GM12878 (cell line): ENCODE measurements around the gene PAPLN. TPM values are rescaled to one million over a fixed set of nuclear protein-coding genes. Genes with fewer than 3 reads are reported as not detected.

Experiments used
- ATAC-seq: fragments of 200-7000 bp; cut with Tn5 transposase; 3 replicates; pipeline ENCODE4 v1.9.1; 2020; ENCODE audit warnings: mild to moderate bottlenecking, moderate library complexity
- BruUV-seq: library from RNA; stranded (reverse); fragments of 400-500 nt; replicated peaks from 2 replicates; lab custom pipeline; 2021; lab: Mats Ljungman, UMichigan
- CTCF ChIA-PET: fragments of 300-600 bp; sonication (Branson Sonifier 250); formaldehyde crosslinking; extraction: SDS; loops from one replicate; lab custom pipeline; 2021; ENCODE audit warnings: inconsistent platforms; lab: Yijun Ruan, JAX
- POLR2A ChIA-PET: fragments of 350-600 bp; formaldehyde crosslinking; extraction: SDS; loops from one replicate; lab custom pipeline; 2021; ENCODE audit warnings: inconsistent platforms; lab: Charles Lee
- RAD21 ChIA-PET: fragments of 300-600 bp; sonication (Branson Sonifier 250); formaldehyde crosslinking; loops from one replicate; lab custom pipeline; 2023; ENCODE audit warnings: antibody characterized with exemption; ENCODE audit not compliant: unreplicated experiment; lab: Charles Lee
- SMC1A ChIA-PET: fragments of 300-600 bp; sonication (Branson Sonifier 250); formaldehyde crosslinking; loops from one replicate; lab custom pipeline; 2023; ENCODE audit not compliant: unreplicated experiment, uncharacterized antibody; lab: Charles Lee
- DNase-seq: peaks from one replicate; pipeline ENCODE4 v3.0.0-alpha.2; 2011; ENCODE audit warnings: low read depth, low spot score
- FAIRE-seq: peaks from 3 replicates; lab custom pipeline; 2011; peaks lifted over from hg19 to GRCh38; lab: Jason Lieb, UNC
- H2AFZ ChIP-seq: 2 replicates; pipeline ENCODE4 v1.6.0; 2011; ENCODE audit warnings: low read depth, low read length, control low read depth; ENCODE audit not compliant: control insufficient read depth
- H3K27ac ChIP-seq: 2 replicates; pipeline ENCODE4 v1.5.1; 2011; ENCODE audit warnings: control low read depth; ENCODE audit not compliant: control insufficient read depth, insufficient read depth
- H3K27me3 ChIP-seq, 2 experiments: replicated peaks in 1 of 2; 2 replicates each; pipeline versions ENCODE4 v1.6.0 to v1.6.1; 2011; ENCODE audit warnings: low read length in 1 of 2; ENCODE audit not compliant: control insufficient read depth in 2 of 2, insufficient read depth in 2 of 2
- H3K36me3 ChIP-seq, 2 experiments: 2 replicates each; pipeline ENCODE4 v1.5.1; 2011; ENCODE audit warnings: low read length in 1 of 2; ENCODE audit not compliant: control insufficient read depth in 2 of 2, insufficient read depth in 2 of 2
- H3K4me1 ChIP-seq: 2 replicates; pipeline ENCODE4 v1.6.1; 2011; ENCODE audit warnings: mild to moderate bottlenecking, low read length, moderate library complexity, mixed read lengths; ENCODE audit not compliant: control insufficient read depth, insufficient read depth
- H3K4me2 ChIP-seq: 2 replicates; pipeline ENCODE4 v1.6.0; 2011; ENCODE audit warnings: control low read depth; ENCODE audit not compliant: control insufficient read depth, insufficient read depth
- H3K4me3 ChIP-seq: fragments of 200-600 bp; sonication (generic); 2 replicates; pipeline ENCODE4 v1.5.1; 2016
- H3K79me2 ChIP-seq: 2 replicates; pipeline ENCODE4 v1.6.0; 2011; ENCODE audit warnings: low read length; ENCODE audit not compliant: control insufficient read depth, insufficient read depth
- H3K9ac ChIP-seq: 2 replicates; pipeline ENCODE4 v1.8.0; 2011; ENCODE audit warnings: low read length, control low read depth, mixed read lengths; ENCODE audit not compliant: control insufficient read depth, insufficient read depth
- H3K9me3 ChIP-seq: replicated peaks from 3 replicates; pipeline ENCODE4 v1.5.1; 2011; ENCODE audit warnings: mild to moderate bottlenecking, low read length; ENCODE audit not compliant: control insufficient read depth, insufficient read depth
- H4K20me1 ChIP-seq: 2 replicates; pipeline ENCODE4 v1.6.0; 2011; ENCODE audit not compliant: control insufficient read depth, insufficient read depth
- BCL11A ChIP-seq: IDR thresholded peaks from 2 replicates; pipeline ENCODE4 v1.6.1; 2011; ENCODE audit warnings: low read depth, low read length
- BCLAF1 ChIP-seq: fragments of 450-650 bp; IDR thresholded peaks from 2 replicates; pipeline ENCODE4 v1.6.1; 2017; ENCODE audit warnings: antibody characterized with exemption, mild to moderate bottlenecking, moderate library complexity
- CHD2 ChIP-seq: IDR thresholded peaks from 2 replicates; pipeline ENCODE4 v1.6.1; 2011; ENCODE audit warnings: low read depth, low read length, improper control_type of control experiment, borderline replicate concordance
- CREB1 ChIP-seq: IDR thresholded peaks from 2 replicates; pipeline ENCODE4 v1.6.1; 2012; ENCODE audit warnings: low read depth, mild to moderate bottlenecking, inconsistent platforms
- GATAD2B ChIP-seq: fragments of 450-650 bp; conservative IDR thresholded peaks from 2 replicates; pipeline ENCODE4 v1.6.1; 2017; ENCODE audit warnings: low read depth, mild to moderate bottlenecking, moderate library complexity
- HDAC6 ChIP-seq: fragments of 200-600 bp; sonication (generic); IDR thresholded peaks from one replicate; pipeline ENCODE4 v1.8.0; 2017; ENCODE audit warnings: antibody characterized with exemption; ENCODE audit not compliant: unreplicated experiment
- KAT2A ChIP-seq: conservative IDR thresholded peaks from 2 replicates; pipeline ENCODE4 v1.6.1; 2011; ENCODE audit warnings: low read depth, low read length; ENCODE audit not compliant: control insufficient read depth
- MXI1 ChIP-seq: fragments of 150-350 bp; IDR thresholded peaks from 2 replicates; pipeline ENCODE4 v1.6.1; 2011; ENCODE audit warnings: low read depth, mild to moderate bottlenecking, inconsistent platforms, low read length, improper control_type of control experiment
- NR2C2 ChIP-seq: IDR thresholded peaks from 2 replicates; pipeline ENCODE4 v1.6.1; 2011; ENCODE audit warnings: borderline replicate concordance, low read depth; ENCODE audit not compliant: control insufficient read depth, insufficient read length
- POLR2A ChIP-seq: IDR thresholded peaks from 2 replicates; pipeline ENCODE4 v1.6.1; 2011; ENCODE audit warnings: low read depth, mild to moderate bottlenecking, low read length
- SIX5 ChIP-seq: IDR thresholded peaks from 2 replicates; pipeline ENCODE4 v1.6.1; 2011; ENCODE audit warnings: mild to moderate bottlenecking, low read depth, low read length, moderate library complexity; ENCODE audit not compliant: severe bottlenecking
- SMAD1 ChIP-seq: fragments of 450-650 bp; IDR thresholded peaks from 2 replicates; pipeline ENCODE4 v1.6.1; 2018; ENCODE audit warnings: mild to moderate bottlenecking, low read depth; ENCODE audit not compliant: partially characterized antibody
- SP1 ChIP-seq: IDR thresholded peaks from one replicate; pipeline ENCODE4 v1.6.1; 2011; ENCODE audit warnings: low read depth, low read length
- TARDBP ChIP-seq: IDR thresholded peaks from 2 replicates; pipeline ENCODE4 v1.6.1; 2016; ENCODE audit warnings: borderline replicate concordance
- WGBS: methylation state at CpG from one replicate; pipeline ENCODE4 v1.1.6; 2016; ENCODE audit warnings: low lambda C conversion rate; ENCODE audit not compliant: insufficient replicate concordance, insufficient coverage; ENCODE audit errors: missing lambda C conversion rate; 5-methylcytosine and 5-hydroxymethylcytosine counted together
- in situ Hi-C: fragments of 300-500 bp; cut with MboI; formaldehyde crosslinking; loops from 9 replicates; pipeline ENCODE4 v1.14.3; 2018; ENCODE audit warnings: mixed read lengths
- intact Hi-C: fragments of 100-400 bp; cut with micrococcal nuclease; formaldehyde crosslinking; loops from one replicate; pipeline ENCODE4 v1.14.2; 2022; ENCODE audit not compliant: unreplicated experiment
- polyA plus RNA-seq, 11 experiments: library from polyadenylated mRNA; depleted of rRNA in 4 of 11; unstranded in 6 of 11; stranded (reverse) in 5 of 11; fragments of >200 nt; fragmentation: Nextera tagmentation in 4 of 11; fragmentation: Illumina TruSeq in 1 of 11; extraction: Ambion mirVana in 4 of 11; extraction: Trizol in 1 of 11; gene quantifications; 1 replicate in 1 of 11; 2 replicates in 10 of 11; pipeline versions ENCODE4 v1.2.1 to v1.2.3, GENCODE V29; 2011 to 2016; ENCODE audit warnings: inconsistent platforms in 2 of 11, missing spikeins in 2 of 11, low read depth in 1 of 11
- total RNA-seq, 4 experiments: library from RNA; depleted of rRNA in 3 of 4; stranded (reverse); fragments of >200 nt in 3 of 4; fragmentation: Illumina TruSeq in 1 of 4; extraction: Trizol in 1 of 4; gene quantifications; 2 replicates each; pipeline versions ENCODE4 v1.2.1 to v1.2.3, GENCODE V29; 2013 to 2021
- TF ChIP-seq, protein P1 (sequence below): fragments of 450-650 bp; IDR thresholded peaks from 2 replicates; pipeline ENCODE4 v1.6.1; 2016; ENCODE audit warnings: mild to moderate bottlenecking, moderate library complexity, borderline replicate concordance

The PAPLN gene
- total and polyA plus RNA-seq, 10 of the 15 experiments (the other 5 are each of a cell fraction or from before 2014, with no cell fraction given), result 1.8 to 19.8 (median 7.4) TPM

- Histone ChIP-seq H2AFZ (no peak overlapping the region), H3K9ac (no peak overlapping the region), H3K79me2 (no peaks in the 10 kb centered on the region), H3K4me2 (no peak overlapping the region), H3K9me3 (no peaks in the 10 kb centered on the region), H3K27me3 (no peaks in the 10 kb centered on the region; a peak in 1 of 4 replicates), H4K20me1 (no peaks in the 10 kb centered on the region), H3K4me1 (peaks cover under 1% of the 10 kb centered on the region; the same call in 1 of the 2 replicates), H3K27ac (no peak overlapping the region), H3K36me3 (no peaks in the 10 kb centered on the region), H3K4me3 (no peak overlapping the region)
- 74% methylated on average over 23 of the region's 23 CpGs for WGBS
- POLR2A ChIA-PET, result interaction anchor here (0.6 kb wide), 2 partner anchors 16 to 29 kb away, joined by 3 read pairs; no protein-coding TSS in a partner anchor
- CTCF ChIA-PET, result interaction anchor here (0.6 to 0.8 kb wide), 2 partner anchors 10 to 76 kb away, joined by 3 read pairs; no protein-coding TSS in a partner anchor
- DNase-seq (no peak), FAIRE-seq (no peak), ATAC-seq (no peak)
- BruUV-seq, result no TSS peak
- SMC1A ChIA-PET, result interaction anchor here (1.6 kb wide), 1 partner anchor 10 kb away, joined by 4 read pairs; no protein-coding TSS in a partner anchor
- RAD21 ChIA-PET, result interaction anchor here (0.7 to 1.4 kb wide), 2 partner anchors 42 to 350 kb away, joined by 3 read pairs; no protein-coding TSS in a partner anchor
- in situ Hi-C loops, result no loop called here
- intact Hi-C loops, result no loop called here
- TF ChIP-seq POLR2A (no peak), HDAC6 (no peak), MXI1 (no peak), BCLAF1 (no peak), GATAD2B (no peak), BCL11A (no peak), KAT2A (no peak), TARDBP (no peak), NR2C2 (no peak), CREB1 (no peak), SMAD1 (no peak), CHD2 (no peak), SIX5 (no peak), SP1 (no peak)
- TF ChIP-seq, protein P1, sequence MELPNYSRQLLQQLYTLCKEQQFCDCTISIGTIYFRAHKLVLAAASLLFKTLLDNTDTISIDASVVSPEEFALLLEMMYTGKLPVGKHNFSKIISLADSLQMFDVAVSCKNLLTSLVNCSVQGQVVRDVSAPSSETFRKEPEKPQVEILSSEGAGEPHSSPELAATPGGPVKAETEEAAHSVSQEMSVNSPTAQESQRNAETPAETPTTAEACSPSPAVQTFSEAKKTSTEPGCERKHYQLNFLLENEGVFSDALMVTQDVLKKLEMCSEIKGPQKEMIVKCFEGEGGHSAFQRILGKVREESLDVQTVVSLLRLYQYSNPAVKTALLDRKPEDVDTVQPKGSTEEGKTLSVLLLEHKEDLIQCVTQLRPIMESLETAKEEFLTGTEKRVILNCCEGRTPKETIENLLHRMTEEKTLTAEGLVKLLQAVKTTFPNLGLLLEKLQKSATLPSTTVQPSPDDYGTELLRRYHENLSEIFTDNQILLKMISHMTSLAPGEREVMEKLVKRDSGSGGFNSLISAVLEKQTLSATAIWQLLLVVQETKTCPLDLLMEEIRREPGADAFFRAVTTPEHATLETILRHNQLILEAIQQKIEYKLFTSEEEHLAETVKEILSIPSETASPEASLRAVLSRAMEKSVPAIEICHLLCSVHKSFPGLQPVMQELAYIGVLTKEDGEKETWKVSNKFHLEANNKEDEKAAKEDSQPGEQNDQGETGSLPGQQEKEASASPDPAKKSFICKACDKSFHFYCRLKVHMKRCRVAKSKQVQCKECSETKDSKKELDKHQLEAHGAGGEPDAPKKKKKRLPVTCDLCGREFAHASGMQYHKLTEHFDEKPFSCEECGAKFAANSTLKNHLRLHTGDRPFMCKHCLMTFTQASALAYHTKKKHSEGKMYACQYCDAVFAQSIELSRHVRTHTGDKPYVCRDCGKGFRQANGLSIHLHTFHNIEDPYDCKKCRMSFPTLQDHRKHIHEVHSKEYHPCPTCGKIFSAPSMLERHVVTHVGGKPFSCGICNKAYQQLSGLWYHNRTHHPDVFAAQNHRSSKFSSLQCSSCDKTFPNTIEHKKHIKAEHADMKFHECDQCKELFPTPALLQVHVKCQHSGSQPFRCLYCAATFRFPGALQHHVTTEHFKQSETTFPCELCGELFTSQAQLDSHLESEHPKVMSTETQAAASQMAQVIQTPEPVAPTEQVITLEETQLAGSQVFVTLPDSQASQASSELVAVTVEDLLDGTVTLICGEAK, result no peak
Measured at GRCh38 chr14:73264080-73264884, 27.0 kb downstream of the PAPLN start.
